CD4-positive, alpha-beta T cell (primary cell): ENCODE data around the gene SLC12A3. TPM values are rescaled to one million over a fixed set of nuclear protein-coding genes. Genes with fewer than 3 reads are reported as not detected.

Experiments
- ATAC-seq: fragments of 200-7000 bp; cut with Tn5 transposase; one replicate; pipeline ENCODE4 v1.10.0; 2022; ENCODE audit warnings: mild to moderate bottlenecking; ENCODE audit not compliant: poor library complexity
- CTCF ChIA-PET: fragments of 350-600 bp; sonication (Branson Sonifier 250); formaldehyde crosslinking; loops from one replicate; lab custom pipeline; 2021; ENCODE audit warnings: antibody characterized with exemption, inconsistent platforms; lab: Charles Lee
- POLR2A ChIA-PET: fragments of 350-600 bp; sonication (Branson Sonifier 250); formaldehyde crosslinking; loops from one replicate; lab custom pipeline; 2021; ENCODE audit warnings: antibody characterized with exemption, inconsistent platforms; lab: Charles Lee
- DNase-seq, 14 experiments: peaks; one replicate each; pipeline ENCODE4 v3.0.0-alpha.2; 2013 to 2020; ENCODE audit warnings: mixed read lengths in 2 of 14
- H3K27ac ChIP-seq, 2 donors: one replicate each; pipeline versions ENCODE4 v1.5.1 to v1.7.0; 2013; ENCODE audit warnings: low read length in 2 of 2, low read depth in 1 of 2, mild to moderate bottlenecking in 1 of 2
- H3K27me3 ChIP-seq, 2 experiments: 1 replicate in 1 of 2; 2 replicates in 1 of 2; pipeline versions ENCODE4 v1.6.1 to v1.7.0; 2013; ENCODE audit warnings: low read length in 2 of 2, control low read depth in 1 of 2, mild to moderate bottlenecking in 1 of 2, moderate library complexity in 1 of 2; ENCODE audit not compliant: insufficient read depth in 2 of 2, control insufficient read depth in 1 of 2
- H3K36me3 ChIP-seq: one replicate; pipeline ENCODE4 v1.6.1; 2013; ENCODE audit warnings: low read length, control low read depth; ENCODE audit not compliant: insufficient read depth
- H3K4me1 ChIP-seq: one replicate; pipeline ENCODE4 v1.6.1; 2013; ENCODE audit warnings: low read length, control low read depth; ENCODE audit not compliant: insufficient read depth
- H3K4me3 ChIP-seq: one replicate; pipeline ENCODE4 v1.5.1; 2013; ENCODE audit warnings: mild to moderate bottlenecking, low read length, moderate library complexity
- H3K9me3 ChIP-seq, 2 experiments: 1 replicate in 1 of 2; 2 replicates in 1 of 2; pipeline versions ENCODE4 v1.6.1 to v1.7.0; 2013; ENCODE audit warnings: low read length in 2 of 2, mild to moderate bottlenecking in 2 of 2, control low read depth in 1 of 2, moderate library complexity in 1 of 2; ENCODE audit not compliant: control insufficient read depth in 1 of 2, insufficient read depth in 1 of 2
- H3K27ac Mint-ChIP-seq: one replicate; pipeline ENCODE4 v1.8.0; 2020; ENCODE audit warnings: mixed read lengths
- H3K27me3 Mint-ChIP-seq: one replicate; pipeline ENCODE4 v1.8.0; 2021; ENCODE audit warnings: mixed read lengths
- H3K36me3 Mint-ChIP-seq: one replicate; pipeline ENCODE4 v1.8.0; 2021; ENCODE audit warnings: low read depth, mixed read lengths
- H3K4me1 Mint-ChIP-seq: one replicate; pipeline ENCODE4 v1.8.0; 2021; ENCODE audit warnings: low read depth, mixed read lengths
- H3K4me3 Mint-ChIP-seq: one replicate; pipeline ENCODE4 v1.8.0; 2020; ENCODE audit warnings: mild to moderate bottlenecking, mixed read lengths
- H3K9me3 Mint-ChIP-seq: one replicate; pipeline ENCODE4 v1.8.0; 2020; ENCODE audit warnings: mixed read lengths
- intact Hi-C, 2 experiments: fragments of 100-400 bp; cut with DNase I in 1 of 2; cut with micrococcal nuclease in 1 of 2; formaldehyde crosslinking; loops; one replicate each; pipeline versions ENCODE4 v1.15.1 to v1.9.0; 2023 to 2025; cut with DNase I, micrococcal nuclease
- total RNA-seq, 174 experiments: library from RNA in 2 of 174; stranded (reverse) in 2 of 174; gene quantifications; one replicate each; pipeline ENCODE4 v1.2.3 and lab custom pipeline; 2021 to 2026
- TF ChIP-seq, protein P1 (sequence below): fragments of 200-600 bp; IDR thresholded peaks from one replicate; pipeline ENCODE4 v1.8.0; 2022; ENCODE audit warnings: antibody characterized with exemption, mild to moderate bottlenecking

SLC12A3 gene
- total RNA-seq, 2 experiments from 2014 or later = not detected

DNA sequence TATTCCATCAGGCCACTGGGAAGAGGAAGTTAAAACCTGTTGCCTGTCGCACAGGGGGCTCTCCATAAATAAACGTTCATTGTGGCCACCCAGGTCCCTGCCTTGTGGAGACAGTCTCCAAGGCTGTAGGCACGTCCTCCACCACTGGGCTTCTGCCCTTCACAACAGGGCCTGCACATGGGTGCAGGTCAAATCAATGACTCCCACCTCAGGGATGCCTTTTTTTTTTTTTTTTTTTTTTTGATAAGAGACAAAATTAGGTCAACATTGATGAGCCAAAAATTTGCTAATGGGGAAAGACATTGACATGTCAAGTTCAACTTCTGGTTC, 12.6 kb upstream of the SLC12A3 start:
- H3K4me1 Mint-ChIP-seq = peaks cover 8% of the 10 kb centered on the region
- DNase-seq = no peak
- H3K27me3 Mint-ChIP-seq = no peaks in the 10 kb centered on the region
- TF ChIP-seq, protein P1, sequence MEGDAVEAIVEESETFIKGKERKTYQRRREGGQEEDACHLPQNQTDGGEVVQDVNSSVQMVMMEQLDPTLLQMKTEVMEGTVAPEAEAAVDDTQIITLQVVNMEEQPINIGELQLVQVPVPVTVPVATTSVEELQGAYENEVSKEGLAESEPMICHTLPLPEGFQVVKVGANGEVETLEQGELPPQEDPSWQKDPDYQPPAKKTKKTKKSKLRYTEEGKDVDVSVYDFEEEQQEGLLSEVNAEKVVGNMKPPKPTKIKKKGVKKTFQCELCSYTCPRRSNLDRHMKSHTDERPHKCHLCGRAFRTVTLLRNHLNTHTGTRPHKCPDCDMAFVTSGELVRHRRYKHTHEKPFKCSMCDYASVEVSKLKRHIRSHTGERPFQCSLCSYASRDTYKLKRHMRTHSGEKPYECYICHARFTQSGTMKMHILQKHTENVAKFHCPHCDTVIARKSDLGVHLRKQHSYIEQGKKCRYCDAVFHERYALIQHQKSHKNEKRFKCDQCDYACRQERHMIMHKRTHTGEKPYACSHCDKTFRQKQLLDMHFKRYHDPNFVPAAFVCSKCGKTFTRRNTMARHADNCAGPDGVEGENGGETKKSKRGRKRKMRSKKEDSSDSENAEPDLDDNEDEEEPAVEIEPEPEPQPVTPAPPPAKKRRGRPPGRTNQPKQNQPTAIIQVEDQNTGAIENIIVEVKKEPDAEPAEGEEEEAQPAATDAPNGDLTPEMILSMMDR = no peak
- H3K4me3 Mint-ChIP-seq = no peak overlapping the region
- no peak overlapping the region for H3K27ac Mint-ChIP-seq
- peaks cover 0 to 3% of the 10 kb centered on the region in 2 experiments for H3K9me3 ChIP-seq
- ATAC-seq = no peak
- POLR2A ChIA-PET = no interaction called here
- CTCF ChIA-PET = no interaction called here
- H3K4me3 ChIP-seq = no peak overlapping the region
- no peaks in the 10 kb centered on the region for H3K9me3 Mint-ChIP-seq
- H3K27ac ChIP-seq = no peak overlapping the region
- H3K4me1 ChIP-seq = peaks cover 12% of the 10 kb centered on the region
- H3K27me3 ChIP-seq = no peaks in the 10 kb centered on the region
- H3K36me3 Mint-ChIP-seq = no peaks in the 10 kb centered on the region
- H3K36me3 ChIP-seq = no peaks in the 10 kb centered on the region
- intact Hi-C loops = no loop called here

DNA sequence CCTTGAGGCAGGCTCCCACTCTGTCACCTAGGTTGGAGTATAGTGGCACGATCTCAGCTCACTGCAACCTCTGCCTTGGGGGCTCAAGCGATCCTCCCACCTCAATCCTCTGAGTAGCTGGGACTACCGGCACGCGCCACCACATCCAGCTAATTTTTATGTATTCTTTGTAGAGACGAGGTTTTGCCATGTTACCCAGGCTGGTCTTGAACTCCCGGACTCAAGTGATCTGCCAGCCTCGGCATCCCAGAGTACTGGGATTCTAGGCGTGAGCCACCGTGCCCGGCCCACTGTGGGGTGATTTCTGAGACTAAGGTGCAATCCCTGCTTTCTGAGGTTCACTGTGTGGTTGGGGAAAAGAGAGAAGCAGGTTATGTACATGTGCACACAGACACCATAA, 12.0 kb upstream of the SLC12A3 start:
- Histone ChIP-seq H3K27me3 (no peaks in the 10 kb centered on the region), H3K4me3 (no peak overlapping the region), H3K36me3 (no peaks in the 10 kb centered on the region), H3K4me1 (peaks cover 13% of the 10 kb centered on the region), H3K27ac (no peak overlapping the region), H3K9me3 (peaks cover 0 to 2% of the 10 kb centered on the region in 2 experiments)
- Mint-ChIP-seq H3K4me3 (no peak overlapping the region), H3K27ac (no peak overlapping the region), H3K9me3 (no peaks in the 10 kb centered on the region), H3K36me3 (no peaks in the 10 kb centered on the region), H3K4me1 (peaks cover 2% of the 10 kb centered on the region), H3K27me3 (no peaks in the 10 kb centered on the region)
- ATAC-seq (no peak), DNase-seq (no peak)
- POLR2A ChIA-PET = no interaction called here
- CTCF ChIA-PET = no interaction called here
- TF ChIP-seq, protein P1 = no peak
- intact Hi-C loops = no loop called here

DNA sequence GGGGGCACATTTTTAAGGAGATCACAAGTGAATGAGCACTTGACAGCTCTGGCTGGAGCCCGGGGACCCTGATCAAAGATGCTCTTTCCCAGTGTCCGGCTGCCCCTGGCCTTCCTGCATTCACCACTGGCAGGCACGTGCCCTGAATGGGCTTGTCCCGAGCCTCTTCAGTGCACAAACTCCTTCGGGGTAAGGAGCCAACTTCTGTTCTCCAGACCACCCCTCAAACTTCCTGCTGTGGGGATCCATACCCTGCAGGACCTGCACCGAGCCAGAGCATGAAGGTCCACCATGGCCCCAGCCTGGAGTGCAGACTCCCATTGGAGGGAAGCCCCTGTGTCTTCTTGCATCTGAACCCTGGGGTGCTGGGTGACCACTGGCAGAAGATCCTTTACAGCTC, 9.8 kb upstream of the SLC12A3 start:
- Histone ChIP-seq H3K36me3 (no peaks in the 10 kb centered on the region), H3K9me3 (no peaks in the 10 kb centered on the region), H3K4me3 (no peak overlapping the region), H3K27me3 (no peaks in the 10 kb centered on the region), H3K27ac (no peak overlapping the region), H3K4me1 (peaks cover 26% of the 10 kb centered on the region)
- no peak overlapping the region for H3K4me3 Mint-ChIP-seq
- CTCF ChIA-PET = no interaction called here
- POLR2A ChIA-PET = no interaction called here
- H3K36me3 Mint-ChIP-seq = no peaks in the 10 kb centered on the region
- intact Hi-C loops = no loop called here
- no peak overlapping the region for H3K27ac Mint-ChIP-seq
- no peaks in the 10 kb centered on the region for H3K9me3 Mint-ChIP-seq
- H3K27me3 Mint-ChIP-seq = no peaks in the 10 kb centered on the region
- TF ChIP-seq, protein P1 = no peak
- DNase-seq (no peak), ATAC-seq (no peak)
- peaks cover 7% of the 10 kb centered on the region for H3K4me1 Mint-ChIP-seq
